Measurements from ENCODE around the gene C1QA. TPM values are rescaled to one million over a fixed set of nuclear protein-coding genes. Genes with fewer than 3 reads are reported as not detected.
A peak's percentile ranks its signal among the peaks of the same experiment; 100 is the strongest.

C1QA gene
- total RNA-seq, 2 donors from 2014 or later: not detected

GRCh38 chr1:22683547-22683946, 47.1 kb downstream of the C1QA start:
- TF ChIP-seq CTCF (conservative IDR thresholded peaks at IDR 0.05): no peak
- no peak for DNase-seq
- Histone ChIP-seq H3K27ac (ENCODE audit: low read depth, low read length) (no peak overlapping the region), H3K9me3 (ENCODE audit: control insufficient read depth, low read length) (no peaks in the 10 kb centered on the region), H3K27me3 (ENCODE audit: control insufficient read depth, insufficient read depth, low read length, poor library complexity, severe bottlenecking) (no peaks in the 10 kb centered on the region), H3K4me3 (ENCODE audit: low read length) (no peak overlapping the region), H3K9ac (ENCODE audit: extremely low read depth, low read length, poor library complexity, severe bottlenecking) (no peak overlapping the region), H3K36me3 (ENCODE audit: control insufficient read depth, insufficient read depth, low read length) (no peaks in the 10 kb centered on the region), H3K4me1 (ENCODE audit: control insufficient read depth, insufficient read depth, low read length) (peaks cover 10% of the 10 kb centered on the region)
- peaks cover 23% of the 10 kb centered on the region for H3K4me1 Mint-ChIP-seq
- WGBS, 2 experiments (ENCODE audit: insufficient coverage in 1 of 2, insufficient read length in 1 of 2): 86 to 100% methylated on average over 1 of the region's 1 CpG
- no peak overlapping the region for H3K27ac Mint-ChIP-seq
- no peaks in the 10 kb centered on the region for H3K9me3 Mint-ChIP-seq
- peaks cover 11% of the 10 kb centered on the region for H3K27me3 Mint-ChIP-seq (ENCODE audit: insufficient read depth)
- no peaks in the 10 kb centered on the region for H3K36me3 Mint-ChIP-seq (ENCODE audit: low read depth)
- no peak overlapping the region for H3K4me3 Mint-ChIP-seq

- no peak overlapping the region for H3K27ac Mint-ChIP-seq
- H3K36me3 ChIP-seq (ENCODE audit: control insufficient read depth, insufficient read depth, low read length): no peaks in the 10 kb centered on the region
- no peaks in the 10 kb centered on the region for H3K9me3 Mint-ChIP-seq
- no peaks in the 10 kb centered on the region for H3K9me3 ChIP-seq (ENCODE audit: control insufficient read depth, low read length)
- H3K27ac ChIP-seq (ENCODE audit: low read depth, low read length): peak overlapping the region; percentile 63
- 69 to 80% methylated on average over 7 to 10 of the region's 10 CpGs for WGBS, 2 experiments (ENCODE audit: insufficient coverage in 1 of 2, insufficient read length in 1 of 2)
- peaks cover 11% of the 10 kb centered on the region for H3K27me3 Mint-ChIP-seq (ENCODE audit: insufficient read depth)
- H3K4me3 Mint-ChIP-seq: no peak overlapping the region
- H3K4me1 ChIP-seq (ENCODE audit: control insufficient read depth, insufficient read depth, low read length): peaks cover 10% of the 10 kb centered on the region
- peaks cover 23% of the 10 kb centered on the region for H3K4me1 Mint-ChIP-seq
- H3K4me3 ChIP-seq (ENCODE audit: low read length): no peak overlapping the region
- H3K36me3 Mint-ChIP-seq (ENCODE audit: low read depth): no peaks in the 10 kb centered on the region
- no peaks in the 10 kb centered on the region for H3K27me3 ChIP-seq (ENCODE audit: control insufficient read depth, insufficient read depth, low read length, poor library complexity, severe bottlenecking)
- H3K9ac ChIP-seq (ENCODE audit: extremely low read depth, low read length, poor library complexity, severe bottlenecking): no peak overlapping the region
- no peak for TF ChIP-seq CTCF (conservative IDR thresholded peaks at IDR 0.05)
- DNase-seq: no peak
These were observed 49.2 kb downstream of the C1QA start for GRCh38 chr1:22685591-22686059.

- no peak for DNase-seq
- H3K27ac Mint-ChIP-seq: no peak overlapping the region
- peaks cover 10% of the 10 kb centered on the region for H3K4me1 ChIP-seq (ENCODE audit: control insufficient read depth, insufficient read depth, low read length)
- H3K36me3 ChIP-seq (ENCODE audit: control insufficient read depth, insufficient read depth, low read length): no peaks in the 10 kb centered on the region
- H3K4me3 ChIP-seq (ENCODE audit: low read length): no peak overlapping the region
- H3K9ac ChIP-seq (ENCODE audit: extremely low read depth, low read length, poor library complexity, severe bottlenecking): no peak overlapping the region
- H3K9me3 Mint-ChIP-seq: no peaks in the 10 kb centered on the region
- no peak overlapping the region for H3K27ac ChIP-seq (ENCODE audit: low read depth, low read length)
- no peak for TF ChIP-seq CTCF (conservative IDR thresholded peaks at IDR 0.05)
- no peaks in the 10 kb centered on the region for H3K36me3 Mint-ChIP-seq (ENCODE audit: low read depth)
- H3K27me3 ChIP-seq (ENCODE audit: control insufficient read depth, insufficient read depth, low read length, poor library complexity, severe bottlenecking): no peaks in the 10 kb centered on the region
- peaks cover 11% of the 10 kb centered on the region for H3K27me3 Mint-ChIP-seq (ENCODE audit: insufficient read depth)
- no peaks in the 10 kb centered on the region for H3K9me3 ChIP-seq (ENCODE audit: control insufficient read depth, low read length)
- peaks cover 23% of the 10 kb centered on the region for H3K4me1 Mint-ChIP-seq
- H3K4me3 Mint-ChIP-seq: no peak overlapping the region
- 92 to 100% methylated on average over 1 to 2 of the region's 2 CpGs for WGBS, 2 experiments (ENCODE audit: insufficient coverage in 1 of 2, insufficient read length in 1 of 2)
These were observed 50.8 kb downstream of the C1QA start for GRCh38 chr1:22687191-22687590.
